Tibial nerve (tissue), 4 donors: ENCODE results near the gene SPINK2. TPM values are rescaled to one million over a fixed set of nuclear protein-coding genes. Genes with fewer than 3 reads are reported as not detected.

Experiments used
- DNase-seq, 2 donors: peaks; one replicate each; pipeline ENCODE4 v3.0.0-alpha.2; 2019; ENCODE audit warnings: low spot score in 2 of 2
- H3K27ac ChIP-seq, 4 donors: fragments of 200-600 bp; sonication (generic) in 3 of 4; one replicate each; pipeline ENCODE4 v1.5.1; 2017 to 2019; ENCODE audit warnings: mild to moderate bottlenecking in 1 of 4
- H3K27me3 ChIP-seq, 2 donors: fragments of 200-600 bp; sonication (generic) in 1 of 2; one replicate each; pipeline versions ENCODE4 v1.5.1 to v1.6.0; 2017 to 2019
- H3K36me3 ChIP-seq, 3 donors: fragments of 200-600 bp; sonication (generic); one replicate each; pipeline ENCODE4 v1.5.1; 2018 to 2019
- H3K4me1 ChIP-seq, 4 donors: fragments of 200-600 bp; sonication (generic) in 3 of 4; one replicate each; pipeline ENCODE4 v1.5.1; 2017 to 2019
- H3K4me3 ChIP-seq, 4 donors: fragments of 200-600 bp; sonication (generic) in 3 of 4; one replicate each; pipeline ENCODE4 v1.5.1; 2017 to 2019; ENCODE audit warnings: mild to moderate bottlenecking in 1 of 4, moderate library complexity in 1 of 4
- H3K9me3 ChIP-seq, 4 donors: fragments of 200-600 bp; sonication (generic) in 3 of 4; one replicate each; pipeline ENCODE4 v1.5.1; 2017 to 2019
- CTCF ChIP-seq, 5 experiments: fragments of 200-600 bp in 3 of 5; fragments of 450-650 bp in 2 of 5; sonication (generic) in 3 of 5; IDR thresholded peaks; one replicate each; pipeline ENCODE4 v1.5.1; 2016 to 2019; ENCODE audit warnings: antibody characterized with exemption in 5 of 5, mild to moderate bottlenecking in 3 of 5, moderate library complexity in 2 of 5
- EP300 ChIP-seq, 2 donors: sonication (generic); formaldehyde crosslinking; IDR thresholded peaks; one replicate each; pipeline ENCODE4 v1.6.1; 2017; ENCODE audit warnings: antibody characterized with exemption in 2 of 2, mild to moderate bottlenecking in 1 of 2
- POLR2A ChIP-seq, 2 donors: fragments of 450-650 bp; IDR thresholded peaks; one replicate each; pipeline ENCODE4 v1.6.1; 2017; ENCODE audit warnings: antibody characterized with exemption in 2 of 2, mild to moderate bottlenecking in 2 of 2, moderate library complexity in 2 of 2
- WGBS, 2 donors: methylation state at CpG; one replicate each; pipeline ENCODE4 v1.1.5; 2018; 5-methylcytosine and 5-hydroxymethylcytosine counted together
- total RNA-seq, 4 donors: library from RNA; depleted of rRNA; stranded (reverse); fragments of >200 nt; gene quantifications; one replicate each; pipeline ENCODE4 v1.1.0, GENCODE V29; 2016

SPINK2 gene
- total RNA-seq, 4 donors from 2014 or later: not detected

- Histone ChIP-seq H3K4me1 (peaks cover 0 to 5% (median 0%) of the 10 kb centered on the region in 4 donors), H3K27ac (no peak overlapping the region), H3K36me3 (no peaks in the 10 kb centered on the region), H3K4me3 (no peak overlapping the region), H3K9me3 (no peaks in the 10 kb centered on the region), H3K27me3 (no peaks in the 10 kb centered on the region)
- DNase-seq: no peak
- 91 to 94% methylated on average over 8 of the region's 8 CpGs for WGBS, 2 donors
- TF ChIP-seq CTCF (IDR thresholded peaks at IDR 0.05): no peak
- TF ChIP-seq POLR2A (IDR thresholded peaks at IDR 0.05): no peak
- no peak for TF ChIP-seq EP300 (IDR thresholded peaks at IDR 0.05)
Observed at GRCh38 chr4:56782019-56782418, 39.5 kb downstream of the SPINK2 start.

- Histone ChIP-seq H3K36me3 (no peaks in the 10 kb centered on the region), H3K27me3 (no peaks in the 10 kb centered on the region), H3K27ac (no peak overlapping the region), H3K9me3 (no peaks in the 10 kb centered on the region), H3K4me3 (no peak overlapping the region), H3K4me1 (no peaks in the 10 kb centered on the region)
- 89 to 93% methylated on average over 1 of the region's 1 CpG for WGBS, 2 donors
- TF ChIP-seq POLR2A (IDR thresholded peaks at IDR 0.05) (no peak), CTCF (IDR thresholded peaks at IDR 0.05) (no peak), EP300 (IDR thresholded peaks at IDR 0.05) (no peak)
- DNase-seq: no peak
Observed at GRCh38 chr4:56773346-56773745, 48.2 kb downstream of the SPINK2 start.

- no peaks in the 10 kb centered on the region for H3K36me3 ChIP-seq
- 57 to 60% methylated on average over 2 of the region's 2 CpGs for WGBS, 2 donors
- no peak for DNase-seq
- no peaks in the 10 kb centered on the region for H3K4me1 ChIP-seq
- H3K27ac ChIP-seq: no peak overlapping the region
- no peaks in the 10 kb centered on the region for H3K27me3 ChIP-seq
- no peak for TF ChIP-seq CTCF (IDR thresholded peaks at IDR 0.05)
- TF ChIP-seq POLR2A (IDR thresholded peaks at IDR 0.05): no peak
- no peak for TF ChIP-seq EP300 (IDR thresholded peaks at IDR 0.05)
- H3K9me3 ChIP-seq: no peaks in the 10 kb centered on the region
- no peak overlapping the region for H3K4me3 ChIP-seq
Observed at GRCh38 chr4:56772134-56772533, 49.4 kb downstream of the SPINK2 start.

GRCh38 chr4:56768763-56769162, 52.7 kb downstream of the SPINK2 start:
- no peaks in the 10 kb centered on the region for H3K4me1 ChIP-seq
- no peaks in the 10 kb centered on the region for H3K9me3 ChIP-seq
- H3K4me3 ChIP-seq: no peak overlapping the region
- no peak overlapping the region for H3K27ac ChIP-seq
- no peaks in the 10 kb centered on the region for H3K27me3 ChIP-seq
- H3K36me3 ChIP-seq: no peaks in the 10 kb centered on the region
- 42 to 56% methylated on average over 4 of the region's 4 CpGs for WGBS, 2 donors
- DNase-seq: no peak
- no peak for TF ChIP-seq CTCF (IDR thresholded peaks at IDR 0.05)
- no peak for TF ChIP-seq POLR2A (IDR thresholded peaks at IDR 0.05)
- no peak for TF ChIP-seq EP300 (IDR thresholded peaks at IDR 0.05)

GRCh38 chr4:56768316-56768715, 53.2 kb downstream of the SPINK2 start:
- no peak for DNase-seq
- TF ChIP-seq EP300 (IDR thresholded peaks at IDR 0.05): no peak
- TF ChIP-seq POLR2A (IDR thresholded peaks at IDR 0.05): no peak
- TF ChIP-seq CTCF (IDR thresholded peaks at IDR 0.05): no peak
- Histone ChIP-seq H3K27ac (no peak overlapping the region), H3K4me1 (no peaks in the 10 kb centered on the region), H3K4me3 (no peak overlapping the region), H3K9me3 (no peaks in the 10 kb centered on the region), H3K36me3 (no peaks in the 10 kb centered on the region), H3K27me3 (no peaks in the 10 kb centered on the region)
- 31 to 33% methylated on average over 3 of the region's 3 CpGs for WGBS, 2 donors
